NCI-H446 (cell line): ENCODE results near the gene CCDC170.

Source experiments
- DNase-seq, 2 experiments: peaks; one replicate each; lab custom pipeline; 2025; lab: John Stamatoyannopoulos, UW

The CCDC170 gene

GRCh38 chr6:151546941-151547659 is 53.3 kb downstream of the CCDC170 start:
- no peak for DNase-seq

GRCh38 chr6:151548201-151548600 is 54.4 kb downstream of the CCDC170 start:
- no peak for DNase-seq

GRCh38 chr6:151549790-151550189 is 56.0 kb downstream of the CCDC170 start:
- DNase-seq: no peak

DNA sequence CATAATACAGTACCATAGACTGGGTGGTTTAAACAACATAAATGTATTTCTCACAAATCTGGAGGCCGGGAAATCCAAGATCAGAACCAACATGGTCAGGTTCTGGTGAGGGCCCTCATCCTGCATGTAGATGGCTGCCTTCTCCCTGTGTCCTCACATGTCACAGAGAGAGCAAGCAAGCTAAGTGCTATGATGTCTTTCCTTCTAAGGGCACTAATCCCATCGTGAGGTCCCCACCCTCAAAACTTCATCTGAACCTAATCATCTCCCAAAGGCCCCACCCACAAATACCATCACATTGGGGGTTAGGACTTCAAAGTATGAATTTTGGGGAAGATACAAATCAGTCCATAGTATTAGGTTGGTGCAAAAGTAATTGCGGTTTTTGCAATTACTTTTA is 56.8 kb downstream of the CCDC170 start:
- DNase-seq: no peak

GRCh38 chr6:151551223-151551857 is 57.5 kb downstream of the CCDC170 start:
- DNase-seq: no peak

GRCh38 chr6:151553416-151554165 is 59.8 kb downstream of the CCDC170 start:
- DNase-seq: no peak

- no peak for DNase-seq
Observed at GRCh38 chr6:151561238-151561637, 67.4 kb downstream of the CCDC170 start.

- no peak for DNase-seq
Observed at GRCh38 chr6:151564654-151565053, 70.8 kb downstream of the CCDC170 start.

GRCh38 chr6:151565940-151566339 is 72.1 kb downstream of the CCDC170 start:
- DNase-seq: no peak

GRCh38 chr6:151566557-151566956 is 72.7 kb downstream of the CCDC170 start:
- no peak for DNase-seq

DNA sequence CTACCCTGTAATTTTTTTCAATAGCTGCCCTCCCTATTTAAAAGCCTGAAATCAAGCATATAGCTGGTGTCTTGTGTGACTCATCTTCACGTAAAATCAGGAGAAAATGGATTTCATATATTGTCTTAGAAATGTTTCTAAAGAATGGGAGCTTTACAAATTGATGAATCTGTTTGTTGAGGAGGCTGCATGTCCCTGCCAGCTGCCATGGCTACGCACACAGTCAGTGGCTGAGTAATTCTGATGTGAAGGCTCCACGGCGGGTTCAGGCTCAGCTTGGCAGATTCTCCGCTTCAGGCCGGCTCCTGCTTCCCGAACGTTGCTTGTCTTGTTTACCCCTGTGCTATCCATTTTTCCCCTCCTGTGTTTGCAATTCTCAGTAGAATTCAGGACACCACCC is 82.8 kb downstream of the CCDC170 start:
- no peak for DNase-seq

- DNase-seq: no peak
Observed at GRCh38 chr6:151577257-151577656, 83.4 kb downstream of the CCDC170 start.

DNA sequence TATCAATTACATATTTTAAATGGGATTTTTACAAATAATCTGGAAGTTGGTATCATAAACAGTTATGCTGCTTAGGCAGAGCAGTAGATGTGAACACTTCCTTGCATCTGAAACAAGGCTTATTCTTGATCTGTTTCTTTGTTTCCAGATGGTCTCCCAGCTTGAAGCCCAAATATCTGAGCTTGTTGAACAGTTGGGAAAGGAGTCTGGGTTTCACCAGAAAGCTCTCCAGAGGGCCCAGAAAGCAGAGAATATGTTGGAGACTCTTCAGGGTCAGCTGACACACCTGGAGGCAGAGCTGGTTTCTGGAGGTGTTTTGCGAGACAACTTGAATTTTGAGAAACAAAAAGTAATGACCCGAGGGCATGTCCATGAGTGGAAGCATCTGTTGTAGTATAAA is 91.9 kb downstream of the CCDC170 start:
- DNase-seq: no peak

DNA sequence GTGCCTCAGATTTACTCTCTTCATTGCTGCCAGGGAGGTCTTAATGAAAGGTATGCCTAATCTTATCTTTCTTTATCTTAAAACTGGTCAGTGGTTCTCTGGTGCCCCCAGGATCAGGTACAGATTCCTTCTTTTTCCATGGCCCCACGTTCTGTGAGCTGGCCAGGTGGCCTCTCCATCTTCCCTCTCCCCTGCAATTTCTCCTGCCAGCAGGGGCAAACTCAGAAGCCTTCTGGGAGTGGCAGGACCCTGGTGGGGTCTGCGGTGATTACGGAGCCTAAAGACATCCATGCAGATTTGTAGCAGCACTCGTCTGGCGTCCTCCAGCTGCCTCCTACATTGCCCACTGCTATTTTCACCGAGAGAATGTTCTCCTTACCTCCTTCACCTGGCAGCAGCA is 95.8 kb downstream of the CCDC170 start:
- DNase-seq: no peak

GRCh38 chr6:151590742-151591141 is 96.9 kb downstream of the CCDC170 start:
- no peak for DNase-seq

GRCh38 chr6:151592449-151593159 is 98.8 kb downstream of the CCDC170 start:
- DNase-seq: no peak

- DNase-seq: no peak
Observed at GRCh38 chr6:151609146-151609902, 115.5 kb downstream of the CCDC170 start.

DNA sequence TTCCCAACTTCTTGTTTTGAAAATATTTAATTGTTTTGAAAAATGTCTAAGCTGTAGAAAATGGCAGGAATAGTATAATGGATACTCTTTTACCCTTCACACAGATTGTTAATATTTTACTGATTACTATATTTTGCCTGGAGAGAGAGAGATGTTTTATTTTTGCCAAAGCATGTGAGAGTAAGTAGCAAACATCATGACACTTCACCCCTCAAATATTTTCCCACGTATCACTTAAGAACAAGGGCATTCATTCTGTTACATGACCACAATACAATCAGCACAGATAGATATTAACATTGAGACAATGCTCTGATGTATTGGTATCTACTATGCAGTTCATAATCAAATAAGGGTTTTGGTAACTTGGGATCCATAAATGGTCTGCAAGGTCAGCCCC is 116.5 kb downstream of the CCDC170 start:
- no peak for DNase-seq

GRCh38 chr6:151614630-151615029 is 120.8 kb downstream of the CCDC170 start:
- DNase-seq: no peak

GRCh38 chr6:151616091-151616513 is 122.3 kb downstream of the CCDC170 start:
- DNase-seq: no peak

GRCh38 chr6:151616600-151616999 is 122.8 kb downstream of the CCDC170 start:
- no peak for DNase-seq

DNA sequence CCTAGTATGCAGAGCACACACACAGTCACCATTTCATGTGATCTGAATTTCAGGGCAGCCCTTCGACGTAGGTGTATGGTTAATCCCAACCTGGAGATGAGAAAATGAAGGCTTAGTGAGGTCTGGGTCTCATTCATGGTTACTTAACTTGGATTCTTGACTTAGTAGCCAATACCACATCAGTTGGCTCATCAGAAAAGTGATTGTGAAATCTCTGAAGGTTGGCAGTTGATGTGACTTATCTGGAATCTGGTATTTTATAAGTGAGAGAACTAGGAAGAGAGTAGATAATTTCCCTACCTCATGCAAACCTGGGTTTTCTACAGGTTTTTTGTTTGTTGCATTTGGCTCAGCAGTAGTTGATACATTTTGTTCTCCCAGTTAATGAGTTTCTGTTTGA is 123.7 kb downstream of the CCDC170 start:
- no peak for DNase-seq
